OCI-LY7 (cell line): Measurements from ENCODE around the gene TLX2. TPM values are rescaled to one million over a fixed set of nuclear protein-coding genes. Genes with fewer than 3 reads are reported as not detected.

Experiments used
- BruUV-seq: library from RNA; stranded (reverse); fragments of 400-500 nt; replicated peaks from 2 replicates; lab custom pipeline; 2021; lab: Mats Ljungman, UMichigan
- CTCF ChIA-PET: fragments of 300-600 bp; sonication (Branson Sonifier 250); formaldehyde crosslinking; loops from one replicate; lab custom pipeline; 2022; ENCODE audit warnings: antibody characterized with exemption; ENCODE audit not compliant: unreplicated experiment; lab: Charles Lee
- POLR2A ChIA-PET: fragments of 300-600 bp; sonication (Branson Sonifier 250); formaldehyde crosslinking; loops from one replicate; lab custom pipeline; 2022; ENCODE audit warnings: antibody characterized with exemption; lab: Charles Lee
- DNase-seq: peaks from one replicate; pipeline ENCODE4 v3.0.0-alpha.2; 2015; ENCODE audit warnings: low spot score
- H2AFZ ChIP-seq: fragments of 200-600 bp; sonication (generic), shearing (Covaris generic); 2 replicates; pipeline ENCODE4 v1.6.1; 2014; ENCODE audit warnings: mild to moderate bottlenecking, antibody characterized with exemption, low read length, moderate library complexity
- H3K27ac ChIP-seq: fragments of 200-600 bp; sonication (generic); 2 replicates; pipeline ENCODE4 v1.5.1; 2014; ENCODE audit warnings: mixed run types, low read depth, mild to moderate bottlenecking, moderate library complexity, low read length, inconsistent platforms; ENCODE audit not compliant: poor library complexity, severe bottlenecking
- H3K36me3 ChIP-seq: fragments of 200-600 bp; sonication (generic); 2 replicates; pipeline ENCODE4 v1.6.1; 2014; ENCODE audit warnings: mild to moderate bottlenecking, antibody characterized with exemption, low read length, moderate library complexity, mixed read lengths; ENCODE audit not compliant: insufficient read depth
- H3K4me1 ChIP-seq: fragments of 200-600 bp; sonication (generic); 2 replicates; pipeline ENCODE4 v1.5.1; 2014; ENCODE audit warnings: mild to moderate bottlenecking, low read length; ENCODE audit not compliant: insufficient read depth, poor library complexity, severe bottlenecking
- H3K4me2 ChIP-seq: fragments of 200-600 bp; sonication (generic); 2 replicates; pipeline ENCODE4 v1.6.1; 2014; ENCODE audit warnings: mild to moderate bottlenecking, low read length
- H3K4me3 ChIP-seq: fragments of 200-600 bp; sonication (generic); 2 replicates; pipeline ENCODE4 v1.5.1; 2014; ENCODE audit warnings: mild to moderate bottlenecking, low read depth, low read length; ENCODE audit not compliant: poor library complexity, severe bottlenecking
- H3K79me2 ChIP-seq: fragments of 200-600 bp; sonication (generic); 2 replicates; pipeline ENCODE4 v1.6.1; 2016; ENCODE audit warnings: low read depth, mild to moderate bottlenecking, low read length, moderate library complexity, mixed read lengths; ENCODE audit not compliant: insufficient read depth
- H3K9me2 ChIP-seq: fragments of 200-600 bp; sonication (generic); 2 replicates; pipeline ENCODE4 v1.6.1; 2016; ENCODE audit warnings: mild to moderate bottlenecking, low read length, mixed read lengths; ENCODE audit not compliant: insufficient read depth
- H3K9me3 ChIP-seq: fragments of 200-600 bp; sonication (generic); 2 replicates; pipeline ENCODE4 v1.6.1; 2014; ENCODE audit warnings: mild to moderate bottlenecking, mixed run types, low read length, mixed read lengths
- H4K20me1 ChIP-seq: fragments of 200-600 bp; sonication (generic); 2 replicates; pipeline ENCODE4 v1.6.1; 2014; ENCODE audit warnings: mild to moderate bottlenecking, antibody characterized with exemption, low read length, moderate library complexity, mixed read lengths; ENCODE audit not compliant: insufficient read depth
- EZH2phosphoT487 ChIP-seq: fragments of 200-600 bp; sonication (generic); IDR thresholded peaks from 2 replicates; pipeline ENCODE4 v1.6.1; 2018; ENCODE audit warnings: low read depth, borderline replicate concordance, mild to moderate bottlenecking, mixed run types, antibody characterized with exemption, low read length, moderate library complexity, mixed read lengths
- intact Hi-C: fragments of 100-400 bp; cut with micrococcal nuclease; formaldehyde crosslinking; loops from one replicate; pipeline ENCODE4 v1.10.0; 2022; ENCODE audit not compliant: unreplicated experiment
- total RNA-seq, 2 experiments: library from RNA; depleted of rRNA in 1 of 2; stranded (reverse); fragments of >200 nt in 1 of 2; shearing (Covaris generic) in 1 of 2; gene quantifications; 2 replicates each; pipeline ENCODE4 v1.2.3, GENCODE V29; 2014 to 2022
- TF ChIP-seq, protein P1 (sequence below): fragments of 200-600 bp; sonication (generic); conservative IDR thresholded peaks from 2 replicates; pipeline ENCODE4 v1.5.1; 2014; ENCODE audit warnings: mild to moderate bottlenecking, antibody characterized with exemption, low read length, moderate library complexity, mixed read lengths

Gene TLX2
- total RNA-seq, 2 experiments from 2014 or later, result not detected

DNA sequence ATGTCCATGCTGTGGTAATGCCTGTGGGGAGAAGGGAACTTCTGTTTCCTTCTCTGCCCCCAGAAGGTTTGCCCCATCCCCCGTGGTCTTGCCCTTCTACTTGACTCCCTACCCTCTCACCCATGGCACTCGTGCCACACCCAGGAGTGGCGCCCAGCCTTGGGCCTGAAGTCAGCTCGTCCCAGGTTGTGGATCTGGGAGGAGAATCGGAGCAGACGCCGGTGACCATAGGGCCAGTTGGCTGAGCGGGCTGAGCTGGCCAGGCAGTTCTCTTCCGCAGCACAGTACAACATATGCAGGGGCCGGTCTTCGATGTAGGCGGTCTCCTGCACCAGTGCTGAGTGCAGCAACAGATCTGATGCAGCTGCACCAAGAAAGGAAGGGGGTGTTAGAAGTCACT, 20.2 kb downstream of the TLX2 start:
- H3K9me3 ChIP-seq, result no peaks in the 10 kb centered on the region
- ChIA-PET POLR2A (no interaction called here), CTCF (no interaction called here)
- no peak overlapping the region for H3K27ac ChIP-seq
- H3K4me2 ChIP-seq, result no peak overlapping the region
- TF ChIP-seq, protein P1, sequence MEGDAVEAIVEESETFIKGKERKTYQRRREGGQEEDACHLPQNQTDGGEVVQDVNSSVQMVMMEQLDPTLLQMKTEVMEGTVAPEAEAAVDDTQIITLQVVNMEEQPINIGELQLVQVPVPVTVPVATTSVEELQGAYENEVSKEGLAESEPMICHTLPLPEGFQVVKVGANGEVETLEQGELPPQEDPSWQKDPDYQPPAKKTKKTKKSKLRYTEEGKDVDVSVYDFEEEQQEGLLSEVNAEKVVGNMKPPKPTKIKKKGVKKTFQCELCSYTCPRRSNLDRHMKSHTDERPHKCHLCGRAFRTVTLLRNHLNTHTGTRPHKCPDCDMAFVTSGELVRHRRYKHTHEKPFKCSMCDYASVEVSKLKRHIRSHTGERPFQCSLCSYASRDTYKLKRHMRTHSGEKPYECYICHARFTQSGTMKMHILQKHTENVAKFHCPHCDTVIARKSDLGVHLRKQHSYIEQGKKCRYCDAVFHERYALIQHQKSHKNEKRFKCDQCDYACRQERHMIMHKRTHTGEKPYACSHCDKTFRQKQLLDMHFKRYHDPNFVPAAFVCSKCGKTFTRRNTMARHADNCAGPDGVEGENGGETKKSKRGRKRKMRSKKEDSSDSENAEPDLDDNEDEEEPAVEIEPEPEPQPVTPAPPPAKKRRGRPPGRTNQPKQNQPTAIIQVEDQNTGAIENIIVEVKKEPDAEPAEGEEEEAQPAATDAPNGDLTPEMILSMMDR, result no peak
- no peak for TF ChIP-seq EZH2phosphoT487
- H4K20me1 ChIP-seq, result no peaks in the 10 kb centered on the region
- BruUV-seq, result no TSS peak
- no peak for DNase-seq
- H3K79me2 ChIP-seq, result peaks cover 9% of the 10 kb centered on the region; the same call in 1 of the 2 replicates
- no peak overlapping the region for H2AFZ ChIP-seq
- no peaks in the 10 kb centered on the region for H3K9me2 ChIP-seq
- peaks cover 27% of the 10 kb centered on the region; the same call in 1 of the 2 replicates for H3K36me3 ChIP-seq
- intact Hi-C loops, result no loop called here
- H3K4me3 ChIP-seq, result no peak overlapping the region
- H3K4me1 ChIP-seq, result peaks cover 16% of the 10 kb centered on the region

GRCh38 chr2:74535440-74535965, 21.3 kb downstream of the TLX2 start:
- no peak overlapping the region for H2AFZ ChIP-seq
- no TSS peak for BruUV-seq
- intact Hi-C loops, result no loop called here
- no peaks in the 10 kb centered on the region for H4K20me1 ChIP-seq
- H3K79me2 ChIP-seq, result peaks cover 9% of the 10 kb centered on the region; the same call in 1 of the 2 replicates
- POLR2A ChIA-PET, result no interaction called here
- CTCF ChIA-PET, result no interaction called here
- peaks cover 27% of the 10 kb centered on the region; the same call in 1 of the 2 replicates for H3K36me3 ChIP-seq
- no peaks in the 10 kb centered on the region for H3K9me2 ChIP-seq
- no peaks in the 10 kb centered on the region for H3K9me3 ChIP-seq
- H3K4me3 ChIP-seq, result no peak overlapping the region
- TF ChIP-seq, protein P1, result no peak
- TF ChIP-seq EZH2phosphoT487, result no peak
- peaks cover 16% of the 10 kb centered on the region for H3K4me1 ChIP-seq
- no peak overlapping the region for H3K27ac ChIP-seq
- H3K4me2 ChIP-seq, result no peak overlapping the region
- DNase-seq, result no peak

DNA sequence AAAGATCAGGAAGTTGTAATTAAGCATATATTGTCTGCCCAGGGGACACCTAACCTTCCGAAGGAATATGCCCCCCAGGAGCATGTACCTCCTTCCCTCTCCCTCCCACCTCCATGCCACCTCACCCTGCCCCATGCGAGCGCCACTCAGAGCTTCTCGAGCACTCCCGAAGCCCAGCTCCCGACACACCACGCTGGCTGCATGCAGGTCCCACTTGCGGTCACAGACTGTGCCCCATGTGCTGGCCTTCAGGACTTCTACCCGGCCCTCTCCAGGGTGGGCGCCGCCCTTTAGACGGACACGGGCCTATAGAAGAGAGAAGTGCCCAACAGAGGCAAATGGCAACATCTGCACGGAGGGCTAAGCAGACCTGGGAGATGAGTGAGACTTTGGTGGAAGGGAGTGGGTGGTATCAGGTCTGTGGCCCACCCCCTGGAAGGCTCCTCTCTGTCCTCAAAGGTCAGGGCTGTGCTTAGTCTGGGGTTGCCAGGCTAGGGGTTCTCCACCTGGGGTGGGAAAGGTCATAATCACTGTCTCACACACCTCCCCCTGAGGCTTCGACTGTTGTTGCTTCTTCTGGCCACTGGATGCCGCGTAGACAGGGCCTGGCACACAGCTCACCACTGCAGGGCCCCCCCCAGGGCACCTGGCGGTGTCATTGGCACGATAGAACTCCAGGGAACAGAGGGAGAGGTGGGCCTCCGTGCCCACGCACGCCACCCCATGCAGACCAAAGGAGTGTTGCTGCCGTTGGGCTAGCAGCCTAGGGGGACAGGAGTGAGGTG, 22.1 kb downstream of the TLX2 start:
- no peak overlapping the region for H3K27ac ChIP-seq
- no peaks in the 10 kb centered on the region for H3K9me2 ChIP-seq
- no peak overlapping the region for H3K4me2 ChIP-seq
- H3K4me1 ChIP-seq, result peaks cover 9% of the 10 kb centered on the region
- H3K4me3 ChIP-seq, result no peak overlapping the region
- H4K20me1 ChIP-seq, result no peaks in the 10 kb centered on the region
- H2AFZ ChIP-seq, result no peak overlapping the region
- peaks cover 22% of the 10 kb centered on the region; the same call in 1 of the 2 replicates for H3K36me3 ChIP-seq
- ChIA-PET CTCF (no interaction called here), POLR2A (no interaction called here)
- intact Hi-C loops, result no loop called here
- H3K9me3 ChIP-seq, result no peaks in the 10 kb centered on the region
- no peak for DNase-seq
- BruUV-seq, result no TSS peak
- TF ChIP-seq, protein P1, result no peak; the same call in 1 of the 2 replicates
- no peak for TF ChIP-seq EZH2phosphoT487
- peaks cover under 1% of the 10 kb centered on the region; the same call in 1 of the 2 replicates for H3K79me2 ChIP-seq
